Activated naive CD8-positive, alpha-beta T cell treated with anti-CD3 and anti-CD28 coated beads, Interleukin-2, amount 10 ng/mL, durations not matched to agents 7 days and 5 days (primary cell): Measurements from ENCODE around the gene PDE3A. TPM values are rescaled to one million over a fixed set of nuclear protein-coding genes. Genes with fewer than 3 reads are reported as not detected.

ENCODE experiments used
- ATAC-seq: fragments of 150-1000 bp; cut with Tn5 transposase; one replicate; pipeline ENCODE4 v1.10.0; 2021; ENCODE audit warnings: low read depth, moderate library complexity
- POLR2A ChIA-PET: fragments of 350-600 bp; sonication (Branson Sonifier 250); formaldehyde crosslinking; loops from one replicate; lab custom pipeline; 2021; ENCODE audit warnings: antibody characterized with exemption; lab: Charles Lee
- DNase-seq: peaks from one replicate; pipeline ENCODE4 v3.0.0; 2021
- H3K27ac Mint-ChIP-seq: one replicate; pipeline ENCODE4 v1.8.0; 2022; ENCODE audit warnings: mild to moderate bottlenecking, mixed read lengths
- H3K27me3 Mint-ChIP-seq: one replicate; pipeline ENCODE4 v1.8.0; 2022; ENCODE audit warnings: mild to moderate bottlenecking, moderate library complexity, mixed read lengths
- H3K36me3 Mint-ChIP-seq: one replicate; pipeline ENCODE4 v1.8.0; 2021; ENCODE audit warnings: mild to moderate bottlenecking, mixed read lengths
- H3K4me1 Mint-ChIP-seq: one replicate; pipeline ENCODE4 v1.8.0; 2021; ENCODE audit warnings: mixed read lengths
- H3K4me3 Mint-ChIP-seq: one replicate; pipeline ENCODE4 v1.8.0; 2022; ENCODE audit warnings: mild to moderate bottlenecking, moderate library complexity, mixed read lengths
- H3K9me3 Mint-ChIP-seq: one replicate; pipeline ENCODE4 v1.8.0; 2021; ENCODE audit warnings: mixed read lengths
- total RNA-seq, 2 experiments: library from RNA; stranded (reverse); gene quantifications; one replicate each; pipeline ENCODE4 v1.2.3, GENCODE V29; 2021

Gene PDE3A
- total RNA-seq, 2 experiments from 2014 or later = not detected

- POLR2A ChIA-PET = no interaction called here
- H3K36me3 Mint-ChIP-seq = no peaks in the 10 kb centered on the region
- H3K27ac Mint-ChIP-seq = no peak overlapping the region
- H3K4me1 Mint-ChIP-seq = no peaks in the 10 kb centered on the region
- H3K27me3 Mint-ChIP-seq = no peaks in the 10 kb centered on the region
- DNase-seq = no peak
- no peaks in the 10 kb centered on the region for H3K9me3 Mint-ChIP-seq
- ATAC-seq = no peak
- H3K4me3 Mint-ChIP-seq = no peak overlapping the region
Observed at GRCh38 chr12:20625531-20625930, 257.2 kb downstream of the PDE3A start.

- ATAC-seq = no peak
- no peak overlapping the region for H3K27ac Mint-ChIP-seq
- H3K9me3 Mint-ChIP-seq = no peaks in the 10 kb centered on the region
- POLR2A ChIA-PET = no interaction called here
- no peak for DNase-seq
- H3K4me3 Mint-ChIP-seq = no peak overlapping the region
- no peaks in the 10 kb centered on the region for H3K27me3 Mint-ChIP-seq
- no peaks in the 10 kb centered on the region for H3K4me1 Mint-ChIP-seq
- H3K36me3 Mint-ChIP-seq = no peaks in the 10 kb centered on the region
Observed at GRCh38 chr12:20627001-20627588, 258.8 kb downstream of the PDE3A start.

GRCh38 chr12:20628226-20628787, 260.0 kb downstream of the PDE3A start:
- H3K9me3 Mint-ChIP-seq = no peaks in the 10 kb centered on the region
- no peaks in the 10 kb centered on the region for H3K27me3 Mint-ChIP-seq

GRCh38 chr12:20628999-20629398, 260.7 kb downstream of the PDE3A start:
- POLR2A ChIA-PET = no interaction called here
- no peak overlapping the region for H3K4me3 Mint-ChIP-seq
- H3K27ac Mint-ChIP-seq = no peak overlapping the region
- no peaks in the 10 kb centered on the region for H3K27me3 Mint-ChIP-seq
- H3K9me3 Mint-ChIP-seq = no peaks in the 10 kb centered on the region
- DNase-seq (no peak), ATAC-seq (no peak)
- no peaks in the 10 kb centered on the region for H3K4me1 Mint-ChIP-seq
- no peaks in the 10 kb centered on the region for H3K36me3 Mint-ChIP-seq

More at GRCh38 chr12:20628226-20628787, 260.0 kb downstream of the PDE3A start:
- POLR2A ChIA-PET = interaction anchor here (0.6 kb wide), 1 partner anchor 158 kb away, joined by 3 read pairs; no protein-coding TSS in a partner anchor
- H3K4me1 Mint-ChIP-seq = no peaks in the 10 kb centered on the region
- no peak overlapping the region for H3K4me3 Mint-ChIP-seq
- H3K36me3 Mint-ChIP-seq = no peaks in the 10 kb centered on the region
- H3K27ac Mint-ChIP-seq = no peak overlapping the region
- DNase-seq (no peak), ATAC-seq (no peak)

GRCh38 chr12:20629414-20630156, 261.2 kb downstream of the PDE3A start:
- H3K27me3 Mint-ChIP-seq = no peaks in the 10 kb centered on the region
- no peaks in the 10 kb centered on the region for H3K36me3 Mint-ChIP-seq
- H3K4me3 Mint-ChIP-seq = no peak overlapping the region
- no peaks in the 10 kb centered on the region for H3K9me3 Mint-ChIP-seq
- H3K27ac Mint-ChIP-seq = no peak overlapping the region
- no peak for DNase-seq
- no peak for ATAC-seq
- POLR2A ChIA-PET = no interaction called here
- no peaks in the 10 kb centered on the region for H3K4me1 Mint-ChIP-seq

GRCh38 chr12:20631711-20632110, 263.4 kb downstream of the PDE3A start:
- ATAC-seq (no peak), DNase-seq (no peak)
- Mint-ChIP-seq H3K9me3 (peaks cover 2% of the 10 kb centered on the region), H3K27ac (no peak overlapping the region), H3K36me3 (no peaks in the 10 kb centered on the region), H3K4me3 (no peak overlapping the region), H3K4me1 (no peaks in the 10 kb centered on the region), H3K27me3 (no peaks in the 10 kb centered on the region)
- POLR2A ChIA-PET = no interaction called here

- POLR2A ChIA-PET = no interaction called here
- no peak overlapping the region for H3K27ac Mint-ChIP-seq
Observed at GRCh38 chr12:20641106-20641505, 272.8 kb downstream of the PDE3A start.

GRCh38 chr12:20643822-20644221, 275.5 kb downstream of the PDE3A start:
- POLR2A ChIA-PET = no interaction called here
- no peak overlapping the region for H3K4me3 Mint-ChIP-seq

More at GRCh38 chr12:20641106-20641505, 272.8 kb downstream of the PDE3A start:
- H3K9me3 Mint-ChIP-seq = no peaks in the 10 kb centered on the region
- H3K27me3 Mint-ChIP-seq = no peaks in the 10 kb centered on the region
- no peak overlapping the region for H3K4me3 Mint-ChIP-seq
- no peak for ATAC-seq
- H3K36me3 Mint-ChIP-seq = no peaks in the 10 kb centered on the region
- H3K4me1 Mint-ChIP-seq = no peaks in the 10 kb centered on the region
- no peak for DNase-seq

GRCh38 chr12:20646239-20646827, 278.0 kb downstream of the PDE3A start:
- DNase-seq (no peak), ATAC-seq (no peak)
- Mint-ChIP-seq H3K36me3 (no peaks in the 10 kb centered on the region), H3K27ac (no peak overlapping the region), H3K4me1 (no peaks in the 10 kb centered on the region), H3K4me3 (no peak overlapping the region), H3K9me3 (no peaks in the 10 kb centered on the region), H3K27me3 (no peaks in the 10 kb centered on the region)
- POLR2A ChIA-PET = no interaction called here

More at GRCh38 chr12:20643822-20644221, 275.5 kb downstream of the PDE3A start:
- H3K4me1 Mint-ChIP-seq = no peaks in the 10 kb centered on the region
- H3K9me3 Mint-ChIP-seq = no peaks in the 10 kb centered on the region
- DNase-seq = no peak
- no peak overlapping the region for H3K27ac Mint-ChIP-seq
- no peak for ATAC-seq
- no peaks in the 10 kb centered on the region for H3K36me3 Mint-ChIP-seq
- no peaks in the 10 kb centered on the region for H3K27me3 Mint-ChIP-seq

- H3K9me3 Mint-ChIP-seq = no peaks in the 10 kb centered on the region
- no peak overlapping the region for H3K27ac Mint-ChIP-seq
- ATAC-seq (no peak), DNase-seq (no peak)
- H3K4me3 Mint-ChIP-seq = no peak overlapping the region
- no peaks in the 10 kb centered on the region for H3K4me1 Mint-ChIP-seq
- POLR2A ChIA-PET = no interaction called here
- no peaks in the 10 kb centered on the region for H3K36me3 Mint-ChIP-seq
- H3K27me3 Mint-ChIP-seq = no peaks in the 10 kb centered on the region
Observed at GRCh38 chr12:20653871-20654270, 285.5 kb downstream of the PDE3A start.

- POLR2A ChIA-PET = no interaction called here
- Mint-ChIP-seq H3K27me3 (no peaks in the 10 kb centered on the region), H3K36me3 (no peaks in the 10 kb centered on the region), H3K27ac (no peak overlapping the region), H3K4me3 (no peak overlapping the region), H3K4me1 (no peaks in the 10 kb centered on the region), H3K9me3 (peaks cover 6% of the 10 kb centered on the region)
- no peak for DNase-seq
- no peak for ATAC-seq
Observed at GRCh38 chr12:20656600-20656999, 288.3 kb downstream of the PDE3A start.

- ATAC-seq (no peak), DNase-seq (no peak)
- peaks cover 12% of the 10 kb centered on the region for H3K9me3 Mint-ChIP-seq
- no peak overlapping the region for H3K27ac Mint-ChIP-seq
- H3K4me3 Mint-ChIP-seq = no peak overlapping the region
- H3K36me3 Mint-ChIP-seq = no peaks in the 10 kb centered on the region
- H3K27me3 Mint-ChIP-seq = no peaks in the 10 kb centered on the region
- POLR2A ChIA-PET = no interaction called here
- H3K4me1 Mint-ChIP-seq = no peaks in the 10 kb centered on the region
Observed at GRCh38 chr12:20657496-20657895, 289.2 kb downstream of the PDE3A start.

- no peaks in the 10 kb centered on the region for H3K27me3 Mint-ChIP-seq
Observed at GRCh38 chr12:20681334-20681733, 313.0 kb downstream of the PDE3A start.

More at GRCh38 chr12:20681334-20681733, 313.0 kb downstream of the PDE3A start:
- Mint-ChIP-seq H3K9me3 (peaks cover 1% of the 10 kb centered on the region), H3K4me1 (no peaks in the 10 kb centered on the region), H3K4me3 (no peak overlapping the region), H3K27ac (no peak overlapping the region), H3K36me3 (no peaks in the 10 kb centered on the region)
- DNase-seq = no peak
- no peak for ATAC-seq
- POLR2A ChIA-PET = no interaction called here
